Body of pancreas (tissue), 4 donors: ENCODE data around the gene FBXO2. TPM values are rescaled to one million over a fixed set of nuclear protein-coding genes. Genes with fewer than 3 reads are reported as not detected.

ENCODE experiments used
- ATAC-seq: fragments of 150-250 bp; one replicate; pipeline ENCODE4 v1.9.1; 2016
- DNase-seq, 4 donors: peaks; one replicate each; pipeline ENCODE4 v3.0.0-alpha.2; 2019
- H3K27ac ChIP-seq, 4 donors: fragments of 200-600 bp; sonication (generic); 1 replicate in 3 of 4; 2 replicates in 1 of 4; pipeline versions ENCODE4 v1.5.1 to v1.6.1; 2016 to 2019; ENCODE audit warnings: mild to moderate bottlenecking in 1 of 4, mixed read lengths in 1 of 4, moderate library complexity in 1 of 4
- H3K27me3 ChIP-seq, 2 donors: fragments of 200-600 bp; sonication (generic); one replicate each; pipeline ENCODE4 v1.6.0; 2016; ENCODE audit warnings: mild to moderate bottlenecking in 1 of 2
- H3K36me3 ChIP-seq, 2 donors: fragments of 200-600 bp; sonication (generic); replicated peaks in 1 of 2; 2 replicates each; pipeline ENCODE4 v1.5.1; 2016; ENCODE audit warnings: low read depth in 2 of 2; ENCODE audit not compliant: insufficient read depth in 1 of 2
- H3K4me1 ChIP-seq: fragments of 200-600 bp; sonication (generic); one replicate; pipeline ENCODE4 v1.6.0; 2016
- H3K4me3 ChIP-seq, 2 donors: fragments of 200-600 bp; sonication (generic); 1 replicate in 1 of 2; 2 replicates in 1 of 2; pipeline ENCODE4 v1.5.1; 2016 to 2019
- H3K9me3 ChIP-seq, 3 donors: fragments of 200-600 bp; sonication (generic); 1 replicate in 2 of 3; 2 replicates in 1 of 3; pipeline ENCODE4 v1.5.1; 2016
- POLR2A ChIP-seq, 3 donors: fragments of 450-650 bp; IDR thresholded peaks; one replicate each; pipeline ENCODE4 v1.6.1; 2016; ENCODE audit warnings: antibody characterized with exemption in 3 of 3, mild to moderate bottlenecking in 2 of 3
- WGBS, 2 donors: methylation state at CpG; one replicate each; pipeline ENCODE4 v1.1.5; 2017; 5-methylcytosine and 5-hydroxymethylcytosine counted together
- intact Hi-C: fragments of 100-400 bp; cut with DNase I; formaldehyde crosslinking; loops from one replicate; pipeline ENCODE4 v1.15.1; 2023
- total RNA-seq, 2 donors: library from RNA; depleted of rRNA; stranded (reverse); fragments of >200 nt; gene quantifications; one replicate each; pipeline ENCODE4 v1.1.0, GENCODE V29; 2016
- TF ChIP-seq, protein P1 (sequence below), 7 experiments: fragments of 450-650 bp in 4 of 7; fragments of 200-600 bp in 3 of 7; sonication (generic) in 3 of 7; IDR thresholded peaks; one replicate each; pipeline ENCODE4 v1.5.1; 2016 to 2019; ENCODE audit warnings: antibody characterized with exemption in 7 of 7

FBXO2 gene
- total RNA-seq, 2 donors from 2014 or later = 57.4 to 87.4 TPM

DNA sequence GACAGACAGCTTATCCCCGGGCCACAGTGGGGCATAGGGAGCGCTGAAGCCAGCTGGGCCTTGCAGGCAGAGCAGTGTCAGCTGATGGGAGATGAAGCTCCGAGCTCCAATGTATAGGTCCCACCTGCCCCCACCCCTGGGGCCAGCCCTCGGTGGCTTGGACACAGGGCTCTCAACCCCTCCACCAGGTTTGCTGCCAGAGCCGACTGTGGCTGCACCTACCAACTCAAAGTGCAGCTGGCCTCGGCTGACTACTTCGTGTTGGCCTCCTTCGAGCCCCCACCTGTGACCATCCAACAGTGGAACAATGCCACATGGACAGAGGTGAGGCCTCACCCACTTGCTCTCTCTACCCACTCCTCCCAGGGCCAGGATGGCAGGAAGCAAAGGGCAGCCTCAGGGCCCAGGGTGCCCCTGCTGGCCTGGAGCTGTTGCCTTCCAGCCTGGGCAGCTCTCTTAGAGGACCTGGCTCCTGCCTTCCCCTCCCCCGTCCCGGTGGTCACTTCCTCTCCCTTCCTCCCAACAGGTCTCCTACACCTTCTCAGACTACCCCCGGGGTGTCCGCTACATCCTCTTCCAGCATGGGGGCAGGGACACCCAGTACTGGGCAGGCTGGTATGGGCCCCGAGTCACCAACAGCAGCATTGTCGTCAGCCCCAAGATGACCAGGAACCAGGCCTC is 19.0 kb upstream of the FBXO2 start:
- ATAC-seq (no peak), DNase-seq (no peak)
- Histone ChIP-seq H3K4me3 (no peak overlapping the region), H3K27ac (no peak overlapping the region), H3K27me3 (no peaks in the 10 kb centered on the region), H3K36me3 (peaks cover 0 to 8% of the 10 kb centered on the region in 2 donors), H3K9me3 (no peaks in the 10 kb centered on the region), H3K4me1 (no peaks in the 10 kb centered on the region)
- TF ChIP-seq, protein P1, sequence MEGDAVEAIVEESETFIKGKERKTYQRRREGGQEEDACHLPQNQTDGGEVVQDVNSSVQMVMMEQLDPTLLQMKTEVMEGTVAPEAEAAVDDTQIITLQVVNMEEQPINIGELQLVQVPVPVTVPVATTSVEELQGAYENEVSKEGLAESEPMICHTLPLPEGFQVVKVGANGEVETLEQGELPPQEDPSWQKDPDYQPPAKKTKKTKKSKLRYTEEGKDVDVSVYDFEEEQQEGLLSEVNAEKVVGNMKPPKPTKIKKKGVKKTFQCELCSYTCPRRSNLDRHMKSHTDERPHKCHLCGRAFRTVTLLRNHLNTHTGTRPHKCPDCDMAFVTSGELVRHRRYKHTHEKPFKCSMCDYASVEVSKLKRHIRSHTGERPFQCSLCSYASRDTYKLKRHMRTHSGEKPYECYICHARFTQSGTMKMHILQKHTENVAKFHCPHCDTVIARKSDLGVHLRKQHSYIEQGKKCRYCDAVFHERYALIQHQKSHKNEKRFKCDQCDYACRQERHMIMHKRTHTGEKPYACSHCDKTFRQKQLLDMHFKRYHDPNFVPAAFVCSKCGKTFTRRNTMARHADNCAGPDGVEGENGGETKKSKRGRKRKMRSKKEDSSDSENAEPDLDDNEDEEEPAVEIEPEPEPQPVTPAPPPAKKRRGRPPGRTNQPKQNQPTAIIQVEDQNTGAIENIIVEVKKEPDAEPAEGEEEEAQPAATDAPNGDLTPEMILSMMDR (IDR thresholded peaks at IDR 0.05) = no peak
- no peak for TF ChIP-seq POLR2A (IDR thresholded peaks at IDR 0.05)
- intact Hi-C loops = no loop called here
- WGBS, 2 donors = 88 to 94% methylated on average over 6 to 13 of the region's 14 CpGs

DNA sequence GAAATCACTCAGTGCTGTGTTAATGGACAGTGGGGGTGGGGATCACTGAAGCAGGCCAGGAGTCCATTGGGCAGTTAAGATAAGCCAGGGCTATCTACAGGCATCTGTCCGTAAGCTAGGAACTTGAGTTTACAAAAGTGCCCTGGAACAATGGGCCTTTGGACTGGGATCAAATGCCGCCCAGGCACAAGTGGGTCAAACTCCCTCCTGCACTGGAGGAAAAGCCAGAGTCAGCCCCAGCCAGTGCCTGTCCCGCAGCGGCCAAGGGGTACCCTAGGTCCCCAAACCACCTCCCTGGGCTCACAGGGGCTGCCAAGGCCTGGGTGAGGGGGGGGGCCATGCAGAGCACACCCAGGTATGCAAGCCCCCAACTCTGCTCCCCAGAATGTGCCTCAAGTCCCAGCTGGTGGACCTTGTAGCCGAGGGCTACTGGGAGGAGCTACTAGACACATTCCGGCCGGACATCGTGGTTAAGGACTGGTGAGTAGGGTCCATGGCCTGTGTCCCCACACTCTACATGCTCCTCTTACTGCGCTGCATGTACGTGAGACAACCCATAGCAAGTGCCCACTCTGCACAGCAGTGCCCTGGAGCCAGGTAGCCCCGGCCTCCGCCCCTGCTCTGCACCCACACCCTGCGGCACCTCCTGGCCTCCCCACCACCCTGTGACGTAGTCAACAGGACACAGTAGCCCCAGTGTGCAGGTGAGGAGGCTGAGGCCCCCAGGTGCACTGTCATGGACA is 17.5 kb upstream of the FBXO2 start:
- Histone ChIP-seq H3K36me3 (peaks cover 0 to 8% of the 10 kb centered on the region in 2 donors), H3K9me3 (no peaks in the 10 kb centered on the region), H3K4me3 (no peak overlapping the region), H3K27me3 (no peaks in the 10 kb centered on the region), H3K27ac (no peak overlapping the region), H3K4me1 (peaks cover 5% of the 10 kb centered on the region)
- peak in 1 of 4 donors; percentile 30 for DNase-seq
- ATAC-seq = no peak
- TF ChIP-seq, protein P1 (IDR thresholded peaks at IDR 0.05) = no peak
- TF ChIP-seq POLR2A (IDR thresholded peaks at IDR 0.05) = no peak
- WGBS, 2 donors = 76 to 91% methylated on average over 9 to 12 of the region's 14 CpGs
- intact Hi-C loops = no loop called here

DNA sequence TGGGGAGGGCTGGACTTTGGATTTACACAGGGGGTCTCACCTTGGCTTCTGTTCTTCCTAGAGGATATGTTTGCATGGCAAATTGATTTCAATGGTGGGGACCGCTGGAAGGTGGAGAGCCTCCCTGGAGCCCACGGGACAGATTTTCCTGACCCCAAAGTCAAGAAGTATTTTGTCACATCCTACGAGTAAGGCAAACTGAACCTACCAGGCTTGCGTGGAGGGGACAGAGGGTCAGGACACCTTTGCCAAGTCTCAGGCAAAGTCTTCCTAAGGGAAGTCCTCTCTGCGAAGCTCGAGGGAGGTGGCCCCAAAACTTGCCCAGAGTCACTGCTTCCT is 16.9 kb upstream of the FBXO2 start:
- peaks cover 0 to 8% of the 10 kb centered on the region in 2 donors for H3K36me3 ChIP-seq
- intact Hi-C loops = no loop called here
- H3K4me3 ChIP-seq = no peak overlapping the region
- 75 to 83% methylated on average over 6 of the region's 6 CpGs for whole genome bisulfite sequencing, 2 donors
- H3K27me3 ChIP-seq = no peaks in the 10 kb centered on the region
- peaks cover 5% of the 10 kb centered on the region for H3K4me1 ChIP-seq
- no peaks in the 10 kb centered on the region for H3K9me3 ChIP-seq
- no peak overlapping the region for H3K27ac ChIP-seq
- DNase-seq = no peak
- TF ChIP-seq, protein P1 (IDR thresholded peaks at IDR 0.05) = no peak
- no peak for TF ChIP-seq POLR2A (IDR thresholded peaks at IDR 0.05)
- no peak for ATAC-seq

DNA sequence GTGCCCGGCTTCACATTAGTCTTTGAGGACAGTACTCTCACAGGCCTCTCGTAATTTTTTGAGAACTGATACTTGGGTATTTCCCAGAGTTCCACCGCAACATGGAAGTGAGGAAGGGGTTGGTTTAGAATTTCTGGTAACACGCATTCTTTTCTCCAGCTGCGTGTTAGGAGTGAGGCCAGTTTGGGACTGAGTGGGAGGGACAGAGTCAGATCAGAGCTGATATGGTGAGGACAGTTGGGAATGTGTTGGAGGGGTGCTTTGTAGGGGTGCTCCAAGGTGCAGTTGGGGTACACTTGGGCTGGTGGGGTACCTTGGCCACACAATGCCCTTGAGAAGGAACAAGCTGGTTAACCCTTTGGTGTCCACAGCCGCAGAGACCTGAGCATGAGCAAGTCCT is 16.5 kb upstream of the FBXO2 start:
- Histone ChIP-seq H3K4me3 (no peak overlapping the region), H3K27ac (no peak overlapping the region), H3K9me3 (no peaks in the 10 kb centered on the region), H3K27me3 (no peaks in the 10 kb centered on the region), H3K4me1 (peaks cover 5% of the 10 kb centered on the region), H3K36me3 (peaks cover 0 to 8% of the 10 kb centered on the region in 2 donors)
- ATAC-seq (no peak), DNase-seq (no peak)
- TF ChIP-seq, protein P1 (IDR thresholded peaks at IDR 0.05) = no peak
- no peak for TF ChIP-seq POLR2A (IDR thresholded peaks at IDR 0.05)
- intact Hi-C loops = no loop called here
- 68 to 84% methylated on average over 5 to 6 of the region's 6 CpGs for WGBS, 2 donors
